ENCODE measurements around the gene JAK1. TPM values are rescaled to one million over a fixed set of nuclear protein-coding genes. Genes with fewer than 3 reads are reported as not detected.
"Not testable (repeated sequence)": the region's sequence is repeated elsewhere in the genome, so short reads cannot be mapped to it uniquely, and the experiment has no call there.

JAK1 gene
- total RNA-seq, 1 donor from 2014 or later, result 80.7 TPM

DNA sequence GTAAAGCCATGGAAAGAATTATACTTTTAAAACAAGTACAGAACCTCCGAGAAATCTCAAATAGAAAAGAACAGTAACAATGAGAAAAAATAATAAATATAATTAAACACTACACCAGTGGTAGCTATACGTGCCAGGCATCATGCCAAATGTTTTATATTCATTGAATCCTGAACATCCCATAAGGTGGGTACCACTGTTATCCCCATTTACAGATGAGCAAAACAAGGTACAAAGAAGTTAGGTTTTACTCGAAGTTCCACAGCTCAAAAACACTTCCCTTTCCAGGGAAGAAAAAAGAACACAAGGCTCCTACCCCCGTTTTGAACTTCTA is 33.4 kb downstream of the JAK1 start:
- peak overlapping the region; percentile 98 for H3K27ac ChIP-seq (ENCODE audit: low read depth, low read length)
- Mint-ChIP-seq H3K27ac (ENCODE audit: unreplicated experiment) (peak overlapping the region; percentile 78), H3K4me1 (ENCODE audit: low read depth, unreplicated experiment) (peaks cover 17% of the 10 kb centered on the region), H3K36me3 (ENCODE audit: low read depth, unreplicated experiment) (peaks cover 4% of the 10 kb centered on the region), H3K9me3 (ENCODE audit: unreplicated experiment) (peaks cover 3% of the 10 kb centered on the region), H3K4me3 (ENCODE audit: unreplicated experiment) (no peak overlapping the region), H3K27me3 (ENCODE audit: low read depth, unreplicated experiment) (no peaks in the 10 kb centered on the region)
- H3K79me2 ChIP-seq (ENCODE audit: insufficient read depth, low read length), result peaks cover 78% of the 10 kb centered on the region
- H3K4me1 ChIP-seq (ENCODE audit: insufficient read depth, low read length), result peaks cover 32% of the 10 kb centered on the region
- H3K36me3 ChIP-seq (ENCODE audit: insufficient read depth, low read length), result no peaks in the 10 kb centered on the region
- H3K9ac ChIP-seq (ENCODE audit: low read length), result peak overlapping the region; percentile 88
- FAIRE-seq, result no peak
- peak overlapping the region; percentile 41 for H3K4me3 ChIP-seq (ENCODE audit: insufficient read depth, low read depth, low read length)
- no peak for DNase-seq (ENCODE audit: low read depth)
- no peak overlapping the region for H2AFZ ChIP-seq (ENCODE audit: low read depth, low read length)
- peak overlapping the region; percentile 83 for H3K4me2 ChIP-seq (ENCODE audit: low read length)
- TF ChIP-seq, protein P1, sequence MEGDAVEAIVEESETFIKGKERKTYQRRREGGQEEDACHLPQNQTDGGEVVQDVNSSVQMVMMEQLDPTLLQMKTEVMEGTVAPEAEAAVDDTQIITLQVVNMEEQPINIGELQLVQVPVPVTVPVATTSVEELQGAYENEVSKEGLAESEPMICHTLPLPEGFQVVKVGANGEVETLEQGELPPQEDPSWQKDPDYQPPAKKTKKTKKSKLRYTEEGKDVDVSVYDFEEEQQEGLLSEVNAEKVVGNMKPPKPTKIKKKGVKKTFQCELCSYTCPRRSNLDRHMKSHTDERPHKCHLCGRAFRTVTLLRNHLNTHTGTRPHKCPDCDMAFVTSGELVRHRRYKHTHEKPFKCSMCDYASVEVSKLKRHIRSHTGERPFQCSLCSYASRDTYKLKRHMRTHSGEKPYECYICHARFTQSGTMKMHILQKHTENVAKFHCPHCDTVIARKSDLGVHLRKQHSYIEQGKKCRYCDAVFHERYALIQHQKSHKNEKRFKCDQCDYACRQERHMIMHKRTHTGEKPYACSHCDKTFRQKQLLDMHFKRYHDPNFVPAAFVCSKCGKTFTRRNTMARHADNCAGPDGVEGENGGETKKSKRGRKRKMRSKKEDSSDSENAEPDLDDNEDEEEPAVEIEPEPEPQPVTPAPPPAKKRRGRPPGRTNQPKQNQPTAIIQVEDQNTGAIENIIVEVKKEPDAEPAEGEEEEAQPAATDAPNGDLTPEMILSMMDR (IDR thresholded peaks at IDR 0.05; ENCODE audit: insufficient read depth, low read depth, low read length), result no peak
- no peak for TF ChIP-seq EZH2 (IDR thresholded peaks at IDR 0.05; ENCODE audit: insufficient read depth, low read length)
- no peaks in the 10 kb centered on the region for H3K27me3 ChIP-seq (ENCODE audit: insufficient read depth, low read length)
- H4K20me1 ChIP-seq (ENCODE audit: insufficient read depth, low read length), result peaks cover 7% of the 10 kb centered on the region
- no peaks in the 10 kb centered on the region for H3K9me3 ChIP-seq (ENCODE audit: insufficient read depth, low read depth, low read length)

DNA sequence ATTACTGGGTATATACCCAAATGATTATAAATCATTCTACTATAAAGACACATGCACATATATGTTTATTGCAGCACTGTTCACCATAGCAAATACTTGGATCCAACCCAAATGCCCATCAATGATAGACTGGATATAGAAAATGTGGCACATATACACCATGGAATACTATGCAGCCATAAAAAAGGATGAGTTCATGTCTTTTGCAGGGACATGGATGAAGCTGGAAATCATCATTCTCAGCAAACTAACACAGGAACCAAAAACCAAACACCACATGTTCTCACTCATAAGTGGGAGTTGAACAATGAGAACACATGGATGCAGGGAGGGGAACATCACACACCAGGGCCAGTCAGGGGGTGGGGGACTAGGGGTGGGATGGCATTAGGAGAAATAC is 35.7 kb downstream of the JAK1 start:
- H4K20me1 ChIP-seq (ENCODE audit: insufficient read depth, low read length), result peaks cover 28% of the 10 kb centered on the region

DNA sequence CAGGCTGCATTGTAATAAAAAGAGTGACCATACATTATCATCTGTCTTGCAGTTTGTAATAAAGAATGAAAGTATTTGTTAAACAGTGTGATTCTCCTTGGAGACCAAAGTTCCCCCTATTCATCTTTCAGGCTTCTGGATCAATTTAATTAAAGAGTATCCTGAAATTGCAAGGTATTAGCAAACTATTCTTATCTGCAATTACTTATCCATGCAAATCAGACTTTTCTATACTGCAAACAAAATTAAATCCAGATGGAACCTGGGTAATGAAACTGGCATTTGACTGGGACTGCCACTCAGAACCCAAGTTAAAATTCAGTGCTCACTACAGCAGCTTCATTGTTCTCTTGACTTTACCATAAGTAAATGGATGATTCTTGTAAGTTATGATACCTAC is 37.1 kb downstream of the JAK1 start:
- Mint-ChIP-seq H3K27me3 (ENCODE audit: low read depth, unreplicated experiment) (no peaks in the 10 kb centered on the region), H3K9me3 (ENCODE audit: unreplicated experiment) (peaks cover 3% of the 10 kb centered on the region), H3K36me3 (ENCODE audit: low read depth, unreplicated experiment) (peaks cover 1% of the 10 kb centered on the region), H3K4me1 (ENCODE audit: low read depth, unreplicated experiment) (peaks cover 19% of the 10 kb centered on the region), H3K4me3 (ENCODE audit: unreplicated experiment) (no peak overlapping the region), H3K27ac (ENCODE audit: unreplicated experiment) (no peak overlapping the region)
- Histone ChIP-seq H3K9ac (ENCODE audit: low read length) (no peak overlapping the region), H3K79me2 (ENCODE audit: insufficient read depth, low read length) (peaks cover 80% of the 10 kb centered on the region), H3K4me3 (ENCODE audit: insufficient read depth, low read depth, low read length) (no peak overlapping the region), H3K9me3 (ENCODE audit: insufficient read depth, low read depth, low read length) (no peaks in the 10 kb centered on the region), H3K4me1 (ENCODE audit: insufficient read depth, low read length) (peaks cover 19% of the 10 kb centered on the region), H3K36me3 (ENCODE audit: insufficient read depth, low read length) (no peaks in the 10 kb centered on the region), H3K27me3 (ENCODE audit: insufficient read depth, low read length) (no peaks in the 10 kb centered on the region), H3K27ac (ENCODE audit: low read depth, low read length) (no peak overlapping the region), H2AFZ (ENCODE audit: low read depth, low read length) (no peak overlapping the region), H4K20me1 (ENCODE audit: insufficient read depth, low read length) (peaks cover 41% of the 10 kb centered on the region), H3K4me2 (ENCODE audit: low read length) (no peak overlapping the region)
- no peak for FAIRE-seq
- TF ChIP-seq, protein P1 (IDR thresholded peaks at IDR 0.05; ENCODE audit: insufficient read depth, low read depth, low read length), result no peak
- no peak for TF ChIP-seq EZH2 (IDR thresholded peaks at IDR 0.05; ENCODE audit: insufficient read depth, low read length)
- DNase-seq (ENCODE audit: low read depth), result no peak

More for the DNA sequence above, 35.7 kb downstream of the JAK1 start:
- not testable (repeated sequence) for DNase-seq (ENCODE audit: low read depth); FAIRE-seq; H3K36me3 Mint-ChIP-seq (ENCODE audit: low read depth, unreplicated experiment); H3K9me3 ChIP-seq (ENCODE audit: insufficient read depth, low read depth, low read length); H3K36me3 ChIP-seq (ENCODE audit: insufficient read depth, low read length); H3K9ac ChIP-seq (ENCODE audit: low read length); H3K4me3 Mint-ChIP-seq (ENCODE audit: unreplicated experiment); H3K27ac ChIP-seq (ENCODE audit: low read depth, low read length); H3K9me3 Mint-ChIP-seq (ENCODE audit: unreplicated experiment); H2AFZ ChIP-seq (ENCODE audit: low read depth, low read length); H3K27me3 Mint-ChIP-seq (ENCODE audit: low read depth, unreplicated experiment); H3K4me2 ChIP-seq (ENCODE audit: low read length); H3K27me3 ChIP-seq (ENCODE audit: insufficient read depth, low read length); H3K27ac Mint-ChIP-seq (ENCODE audit: unreplicated experiment); H3K4me3 ChIP-seq (ENCODE audit: insufficient read depth, low read depth, low read length)
- peaks cover 20% of the 10 kb centered on the region for H3K4me1 Mint-ChIP-seq (ENCODE audit: low read depth, unreplicated experiment)
- peaks cover 78% of the 10 kb centered on the region for H3K79me2 ChIP-seq (ENCODE audit: insufficient read depth, low read length)
- H3K4me1 ChIP-seq (ENCODE audit: insufficient read depth, low read length), result peaks cover 30% of the 10 kb centered on the region
